GM23248 (cell line): ENCODE data around the gene PRR33. TPM values are rescaled to one million over a fixed set of nuclear protein-coding genes. Genes with fewer than 3 reads are reported as not detected.

Experiments
- DNase-seq: peaks from one replicate; pipeline ENCODE4 v3.0.0-alpha.2; 2015
- H2AFZ ChIP-seq: fragments of 200-600 bp; sonication (generic); 2 replicates; pipeline ENCODE4 v1.6.1; 2016; ENCODE audit warnings: antibody characterized with exemption
- H3F3A ChIP-seq: fragments of 200-600 bp; sonication (generic); 2 replicates; pipeline ENCODE4 v1.6.1; 2016; ENCODE audit warnings: mild to moderate bottlenecking, antibody characterized with exemption, mixed run types; ENCODE audit not compliant: insufficient read depth
- H3K27ac ChIP-seq: fragments of 200-600 bp; sonication (generic); 2 replicates; pipeline ENCODE4 v1.5.1; 2016; ENCODE audit warnings: mild to moderate bottlenecking
- H3K27me3 ChIP-seq: fragments of 200-600 bp; sonication (generic); replicated peaks from 2 replicates; pipeline ENCODE4 v1.6.1; 2016; ENCODE audit warnings: mild to moderate bottlenecking; ENCODE audit not compliant: insufficient read depth
- H3K36me3 ChIP-seq: fragments of 200-600 bp; sonication (generic); 2 replicates; pipeline ENCODE4 v1.6.1; 2016; ENCODE audit warnings: low read depth, mild to moderate bottlenecking
- H3K4me1 ChIP-seq: fragments of 200-600 bp; sonication (generic); 2 replicates; pipeline ENCODE4 v1.6.1; 2016; ENCODE audit warnings: mild to moderate bottlenecking; ENCODE audit not compliant: insufficient read depth
- H3K4me2 ChIP-seq: fragments of 200-600 bp; sonication (generic); one replicate; pipeline ENCODE4 v1.6.1; 2016; ENCODE audit warnings: mild to moderate bottlenecking; ENCODE audit not compliant: unreplicated experiment
- H3K4me3 ChIP-seq: fragments of 200-600 bp; sonication (generic); 2 replicates; pipeline ENCODE4 v1.5.1; 2016; ENCODE audit warnings: mild to moderate bottlenecking
- H3K79me2 ChIP-seq: fragments of 200-600 bp; sonication (generic); 2 replicates; pipeline ENCODE4 v1.6.1; 2016; ENCODE audit warnings: mild to moderate bottlenecking; ENCODE audit not compliant: insufficient read depth
- H3K9ac ChIP-seq: fragments of 200-600 bp; sonication (generic); 2 replicates; pipeline ENCODE4 v1.6.1; 2016; ENCODE audit warnings: mild to moderate bottlenecking
- H3K9me2 ChIP-seq: fragments of 200-600 bp; sonication (generic); 2 replicates; pipeline ENCODE4 v1.6.1; 2016; ENCODE audit warnings: mixed run types, mild to moderate bottlenecking, moderate library complexity; ENCODE audit not compliant: insufficient read depth
- H3K9me3 ChIP-seq: fragments of 200-600 bp; sonication (generic); one replicate; pipeline ENCODE4 v1.6.1; 2017; ENCODE audit warnings: low read depth
- H4K20me1 ChIP-seq: fragments of 200-600 bp; sonication (generic); 2 replicates; pipeline ENCODE4 v1.6.0; 2016; ENCODE audit not compliant: insufficient read depth
- EZH2 ChIP-seq: fragments of 200-600 bp; sonication (generic); IDR thresholded peaks from 2 replicates; pipeline ENCODE4 v1.6.1; 2018; ENCODE audit warnings: antibody characterized with exemption, mild to moderate bottlenecking; ENCODE audit not compliant: insufficient read depth, poor library complexity, severe bottlenecking
- EZH2phosphoT487 ChIP-seq: fragments of 200-600 bp; sonication (generic); IDR thresholded peaks from 2 replicates; pipeline ENCODE4 v1.6.1; 2018; ENCODE audit warnings: antibody characterized with exemption, moderate library complexity, mild to moderate bottlenecking, low read depth; ENCODE audit not compliant: insufficient read depth
- WGBS, 2 experiments: methylation state at CpG; one replicate each; pipeline ENCODE4 v1.1.6; 2015 to 2017; ENCODE audit warnings: low lambda C conversion rate in 2 of 2, low coverage in 1 of 2; ENCODE audit errors: missing lambda C conversion rate in 2 of 2; 5-methylcytosine and 5-hydroxymethylcytosine counted together
- in situ Hi-C: fragments of 300-500 bp; cut with MboI; formaldehyde crosslinking; loops from 2 replicates; pipeline ENCODE4 v1.15.0; 2020
- polyA plus RNA-seq: library from polyadenylated mRNA; unstranded; fragments of >200 nt; fragmentation: Nextera tagmentation; extraction: Ambion mirVana; gene quantifications from 2 replicates; pipeline ENCODE4 v1.2.1, GENCODE V29; 2016
- total RNA-seq: library from RNA; depleted of rRNA; stranded (reverse); fragments of >200 nt; shearing (Covaris generic); gene quantifications from 2 replicates; pipeline ENCODE4 v1.2.3, GENCODE V29; 2014

Gene PRR33
- total and polyA plus RNA-seq, 2 experiments from 2014 or later, result not detected

- no peaks in the 10 kb centered on the region for H3K79me2 ChIP-seq
- no peak overlapping the region for H2AFZ ChIP-seq
- no peak overlapping the region for H3K4me3 ChIP-seq
- H3K9me2 ChIP-seq, result no peaks in the 10 kb centered on the region
- H3K36me3 ChIP-seq, result no peaks in the 10 kb centered on the region
- no peaks in the 10 kb centered on the region for H3K4me1 ChIP-seq
- WGBS, 2 experiments, result 87 to 89% methylated on average over 20 to 34 of the region's 34 CpGs
- in situ Hi-C loops, result no loop called here
- no peak overlapping the region for H3K4me2 ChIP-seq
- no peak overlapping the region for H3K9ac ChIP-seq
- H3K27ac ChIP-seq, result no peak overlapping the region
- no peaks in the 10 kb centered on the region; the same call in 1 of the 2 replicates for H3K27me3 ChIP-seq
- H4K20me1 ChIP-seq, result no peaks in the 10 kb centered on the region
- H3K9me3 ChIP-seq, result no peaks in the 10 kb centered on the region
- no peak for DNase-seq
- no peaks in the 10 kb centered on the region for H3F3A ChIP-seq
- no peak for TF ChIP-seq EZH2phosphoT487
- TF ChIP-seq EZH2, result no peak
Observed at GRCh38 chr11:1847006-1847735, 44.5 kb downstream of the PRR33 start.

DNA sequence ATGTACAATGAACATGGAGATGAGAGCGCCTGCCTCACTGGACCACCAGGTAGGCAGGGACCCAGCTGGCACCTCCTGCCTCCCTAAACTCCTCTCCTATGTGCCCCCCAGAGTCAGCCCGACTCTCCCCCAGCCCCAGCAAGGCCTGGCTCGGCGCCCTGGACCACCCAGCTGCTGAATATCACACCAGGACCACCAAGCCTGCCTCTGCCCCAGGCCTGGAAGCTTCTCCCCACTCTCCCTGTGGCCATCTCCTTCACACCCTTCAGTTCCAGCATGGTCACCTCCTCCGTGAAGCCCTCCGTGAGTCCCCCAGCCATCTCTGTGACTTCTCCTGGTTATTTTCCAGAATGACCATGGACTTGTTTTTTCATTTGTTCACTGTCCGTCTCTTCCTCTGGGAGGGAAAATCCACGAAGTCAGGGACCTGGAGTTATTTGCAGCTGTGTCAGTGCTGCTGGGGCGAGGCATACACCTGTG is 45.2 kb downstream of the PRR33 start:
- DNase-seq, result no peak
- H2AFZ ChIP-seq, result no peak overlapping the region
- no peaks in the 10 kb centered on the region for H3F3A ChIP-seq
- no peaks in the 10 kb centered on the region for H3K9me3 ChIP-seq
- TF ChIP-seq EZH2 (no peak), EZH2phosphoT487 (no peak)
- no peak overlapping the region for H3K27ac ChIP-seq
- no peaks in the 10 kb centered on the region; the same call in 1 of the 2 replicates for H3K27me3 ChIP-seq
- 65 to 67% methylated on average over 9 of the region's 9 CpGs for WGBS, 2 experiments
- no peak overlapping the region for H3K4me2 ChIP-seq
- H3K36me3 ChIP-seq, result no peaks in the 10 kb centered on the region
- no peak overlapping the region for H3K9ac ChIP-seq
- H4K20me1 ChIP-seq, result no peaks in the 10 kb centered on the region
- no peak overlapping the region for H3K4me3 ChIP-seq
- H3K4me1 ChIP-seq, result no peaks in the 10 kb centered on the region
- in situ Hi-C loops, result no loop called here
- no peaks in the 10 kb centered on the region for H3K79me2 ChIP-seq
- H3K9me2 ChIP-seq, result no peaks in the 10 kb centered on the region

DNA sequence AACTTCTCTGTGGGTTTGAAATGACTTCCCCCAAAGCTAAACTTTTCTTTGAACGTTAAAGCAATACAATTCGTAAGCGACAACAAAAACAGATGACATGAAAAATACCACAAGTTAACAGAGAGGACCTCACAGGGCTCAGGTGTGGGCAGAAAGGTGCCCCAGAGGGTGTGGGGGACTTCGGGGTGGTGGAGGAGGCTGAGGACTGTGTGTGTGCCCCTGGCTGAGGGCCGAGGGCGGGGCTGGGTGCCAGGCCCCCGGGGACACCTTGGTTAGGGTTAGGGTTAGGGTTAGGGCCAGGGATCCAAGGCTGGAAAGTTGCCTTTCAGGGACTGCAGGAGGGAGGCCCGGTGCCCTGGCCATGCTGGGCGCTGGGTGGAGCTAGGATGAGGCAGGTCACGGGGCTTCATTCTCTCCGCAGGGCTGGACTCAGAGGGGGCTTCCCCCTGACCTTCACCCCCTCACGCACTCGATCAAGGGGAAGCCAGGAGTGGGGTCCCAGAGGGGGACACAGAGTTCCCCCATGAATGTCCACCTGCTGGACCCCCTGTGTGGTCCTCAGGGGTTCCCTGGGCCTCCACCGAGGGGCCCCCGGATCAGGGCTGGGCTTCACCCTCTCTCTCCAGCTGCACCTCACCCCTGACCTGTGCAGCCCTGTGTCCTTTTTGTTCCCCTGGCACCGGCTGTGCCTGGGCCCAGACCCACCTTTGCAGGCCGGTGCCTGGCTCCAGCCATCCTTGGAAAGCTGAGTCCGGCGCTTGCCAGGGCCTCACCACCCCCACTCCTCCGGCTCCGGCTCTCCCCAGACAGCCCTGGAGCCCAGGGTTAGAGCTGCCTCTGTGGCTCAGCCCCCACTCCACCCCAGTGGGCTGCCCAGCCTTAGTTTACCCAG is 45.9 kb downstream of the PRR33 start:
- H3F3A ChIP-seq, result no peaks in the 10 kb centered on the region
- no peak overlapping the region for H2AFZ ChIP-seq
- no peaks in the 10 kb centered on the region for H4K20me1 ChIP-seq
- no peak overlapping the region for H3K4me2 ChIP-seq
- in situ Hi-C loops, result no loop called here
- H3K27me3 ChIP-seq, result no peaks in the 10 kb centered on the region; the same call in 1 of the 2 replicates
- H3K4me3 ChIP-seq, result no peak overlapping the region
- H3K27ac ChIP-seq, result no peak overlapping the region
- H3K9me2 ChIP-seq, result no peaks in the 10 kb centered on the region
- TF ChIP-seq EZH2phosphoT487 (no peak), EZH2 (no peak)
- H3K79me2 ChIP-seq, result no peaks in the 10 kb centered on the region
- H3K9ac ChIP-seq, result no peak overlapping the region
- WGBS, 2 experiments, result 65% methylated on average over 18 to 20 of the region's 21 CpGs
- H3K4me1 ChIP-seq, result no peaks in the 10 kb centered on the region
- H3K36me3 ChIP-seq, result no peaks in the 10 kb centered on the region
- DNase-seq, result no peak
- H3K9me3 ChIP-seq, result no peaks in the 10 kb centered on the region

DNA sequence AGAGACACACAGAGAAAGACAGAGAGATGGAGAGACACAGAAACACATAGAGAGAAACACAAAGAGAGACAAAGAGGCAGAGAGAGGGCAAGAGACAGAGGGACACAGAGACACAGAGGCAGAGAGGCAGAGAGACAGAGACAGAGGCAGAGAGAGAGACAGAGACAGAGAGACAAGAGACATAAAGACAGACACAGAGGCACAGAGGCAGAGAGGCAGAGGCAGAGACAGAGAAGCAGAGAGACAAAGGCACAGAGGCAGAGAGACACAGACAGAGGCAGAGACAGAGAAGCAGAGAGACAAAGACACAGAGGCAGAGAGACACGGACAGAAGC is 46.6 kb downstream of the PRR33 start:
- Histone ChIP-seq H3K27ac (no peak overlapping the region), H3K79me2 (no peaks in the 10 kb centered on the region), H3K4me3 (no peak overlapping the region), H3F3A (no peaks in the 10 kb centered on the region), H3K36me3 (no peaks in the 10 kb centered on the region), H3K27me3 (no peaks in the 10 kb centered on the region; the same call in 1 of the 2 replicates), H3K9me3 (no peaks in the 10 kb centered on the region), H3K9me2 (no peaks in the 10 kb centered on the region), H2AFZ (no peak overlapping the region), H4K20me1 (no peaks in the 10 kb centered on the region), H3K4me2 (no peak overlapping the region), H3K9ac (no peak overlapping the region), H3K4me1 (no peaks in the 10 kb centered on the region)
- in situ Hi-C loops, result no loop called here
- TF ChIP-seq EZH2, result no peak
- TF ChIP-seq EZH2phosphoT487, result no peak
- 38 to 51% methylated on average over 1 of the region's 1 CpG for WGBS, 2 experiments
- no peak for DNase-seq
